Measurements from ENCODE around the gene C1R.

C1R gene

GRCh38 chr12:7106082-7106481 is 13.8 kb upstream of the C1R start:
- no peak for TF ChIP-seq CTCF (IDR thresholded peaks at IDR 0.05; ENCODE audit: borderline replicate concordance, insufficient read depth, low read depth, low read length)
- H3K4me3 ChIP-seq (ENCODE audit: low read depth, low read length) = no peak overlapping the region

- no peak overlapping the region for H3K4me3 ChIP-seq (ENCODE audit: low read depth, low read length)
- TF ChIP-seq CTCF (IDR thresholded peaks at IDR 0.05; ENCODE audit: borderline replicate concordance, insufficient read depth, low read depth, low read length) = no peak
These were observed 11.8 kb upstream of the C1R start for GRCh38 chr12:7103837-7104584.

DNA sequence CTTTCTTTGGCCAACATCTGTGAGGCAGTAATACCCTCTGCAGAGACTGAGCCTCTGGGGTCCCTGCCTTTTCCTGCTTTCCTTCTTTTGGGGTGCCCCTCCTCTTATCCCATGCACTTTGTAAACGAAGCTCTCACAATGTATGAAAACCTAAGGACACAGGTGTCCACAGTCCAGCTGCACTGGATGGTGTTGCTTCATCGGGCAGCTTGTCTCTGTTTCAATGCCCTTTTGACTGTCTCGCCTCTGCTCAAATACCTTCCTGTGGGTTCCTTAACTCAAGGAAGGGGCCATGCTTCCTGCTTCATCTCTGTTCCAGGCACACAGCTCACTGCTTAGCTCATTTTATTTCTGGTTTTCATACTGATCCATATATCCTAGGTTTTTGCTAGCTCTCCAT is 10.3 kb upstream of the C1R start:
- H3K4me3 ChIP-seq (ENCODE audit: low read depth, low read length) = no peak overlapping the region
- no peak for TF ChIP-seq CTCF (IDR thresholded peaks at IDR 0.05; ENCODE audit: borderline replicate concordance, insufficient read depth, low read depth, low read length)

- H3K4me3 ChIP-seq (ENCODE audit: low read depth, low read length) = no peak overlapping the region
- no peak for TF ChIP-seq CTCF (IDR thresholded peaks at IDR 0.05; ENCODE audit: borderline replicate concordance, insufficient read depth, low read depth, low read length)
These were observed 9.5 kb upstream of the C1R start for GRCh38 chr12:7101694-7102131.

DNA sequence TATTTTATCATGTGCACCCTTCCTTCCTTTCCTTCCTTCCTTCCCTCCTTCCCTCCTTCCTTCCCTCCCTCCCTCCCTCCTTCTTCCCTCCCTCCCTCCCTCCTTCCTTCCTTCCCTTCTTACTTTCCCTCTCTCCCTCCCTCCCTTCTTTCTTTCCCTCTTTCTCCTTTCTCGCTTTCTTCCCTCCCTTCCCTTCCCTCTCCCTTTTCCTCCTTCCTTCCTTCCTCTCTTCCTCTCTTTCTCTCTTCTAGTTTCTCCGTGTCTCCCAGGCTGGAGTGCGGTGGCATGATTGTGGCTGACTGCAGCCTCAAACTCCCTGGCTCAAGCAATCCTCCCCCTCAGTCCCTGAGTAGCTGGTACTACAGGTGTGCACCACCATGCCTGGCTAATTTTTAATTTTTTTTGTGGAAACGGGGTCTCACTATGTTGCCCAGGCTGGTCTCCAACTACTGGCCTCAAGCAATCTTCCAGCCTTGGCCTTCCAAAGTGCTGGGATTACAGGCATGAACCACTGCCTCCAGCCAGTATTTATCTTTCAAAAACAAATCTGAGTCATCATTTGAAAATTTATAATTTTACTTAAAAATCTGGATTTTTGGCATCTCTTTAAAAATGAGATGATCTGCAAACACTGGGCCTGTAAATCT is 8.9 kb upstream of the C1R start:
- TF ChIP-seq CTCF (IDR thresholded peaks at IDR 0.05; ENCODE audit: borderline replicate concordance, insufficient read depth, low read depth, low read length) = no peak

DNA sequence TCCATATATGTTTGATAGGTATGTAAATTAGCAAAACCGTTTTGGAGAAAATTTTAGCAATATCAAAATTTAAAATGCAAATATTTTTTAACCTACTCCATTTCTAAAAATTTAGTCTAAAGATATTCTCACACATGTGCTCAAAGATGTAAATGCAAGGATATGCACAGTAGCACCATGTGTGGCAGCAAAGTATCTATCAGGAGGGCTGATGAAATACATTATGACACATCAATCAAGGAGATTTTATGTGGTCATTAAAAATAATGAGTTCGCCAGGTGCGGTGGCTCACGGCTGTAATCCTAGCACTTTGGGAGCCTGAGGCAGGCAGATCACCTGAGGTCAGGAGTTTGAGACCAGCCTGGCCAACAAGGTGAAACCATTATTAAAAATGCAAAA is 8.0 kb upstream of the C1R start:
- H3K4me3 ChIP-seq (ENCODE audit: low read depth, low read length) = no peak overlapping the region
- no peak for TF ChIP-seq CTCF (IDR thresholded peaks at IDR 0.05; ENCODE audit: borderline replicate concordance, insufficient read depth, low read depth, low read length)

More for the DNA sequence above, 8.9 kb upstream of the C1R start:
- no peak overlapping the region for H3K4me3 ChIP-seq (ENCODE audit: low read depth, low read length)
